ENCODE data around the gene ROBO1.
"Not testable (repeated sequence)": the region's sequence is repeated elsewhere in the genome, so short reads cannot be mapped to it uniquely, and the experiment has no call there.

The ROBO1 gene

GRCh38 chr3:79369306-79369705, 398.5 kb downstream of the ROBO1 start:
- peak; percentile 46 for DNase-seq (ENCODE audit: low read depth)

- DNase-seq (ENCODE audit: low read depth): peak; percentile 32
Measured at GRCh38 chr3:79368403-79368802, 399.4 kb downstream of the ROBO1 start.

GRCh38 chr3:79367803-79368202, 400.0 kb downstream of the ROBO1 start:
- DNase-seq (ENCODE audit: low read depth): peak; percentile 42

GRCh38 chr3:79367066-79367465, 400.7 kb downstream of the ROBO1 start:
- peak; percentile 87 for DNase-seq (ENCODE audit: low read depth)

- DNase-seq (ENCODE audit: low read depth): no peak
Measured at GRCh38 chr3:79366414-79366813, 401.4 kb downstream of the ROBO1 start.

- DNase-seq (ENCODE audit: low read depth): no peak
Measured at GRCh38 chr3:79364784-79365183, 403.0 kb downstream of the ROBO1 start.

GRCh38 chr3:79362571-79363270, 405.1 kb downstream of the ROBO1 start:
- no peak for DNase-seq (ENCODE audit: low read depth)

- peak; percentile 72 for DNase-seq (ENCODE audit: low read depth)
Measured at GRCh38 chr3:79361748-79362378, 405.9 kb downstream of the ROBO1 start.

GRCh38 chr3:79358327-79358726, 409.5 kb downstream of the ROBO1 start:
- no peak for DNase-seq (ENCODE audit: low read depth)

- DNase-seq (ENCODE audit: low read depth): no peak
Measured at GRCh38 chr3:79354179-79354688, 413.6 kb downstream of the ROBO1 start.

GRCh38 chr3:79351699-79352098, 416.1 kb downstream of the ROBO1 start:
- no peak for DNase-seq (ENCODE audit: low read depth)

GRCh38 chr3:79344876-79345871, 422.6 kb downstream of the ROBO1 start:
- DNase-seq (ENCODE audit: low read depth): no peak

GRCh38 chr3:79341961-79342360, 425.8 kb downstream of the ROBO1 start:
- DNase-seq (ENCODE audit: low read depth): no peak

- no peak for DNase-seq (ENCODE audit: low read depth)
Measured at GRCh38 chr3:79339846-79340245, 428.0 kb downstream of the ROBO1 start.

- no peak for DNase-seq (ENCODE audit: low read depth)
Measured at GRCh38 chr3:79337798-79338197, 430.0 kb downstream of the ROBO1 start.

- peak; percentile 32 for DNase-seq (ENCODE audit: low read depth)
Measured at GRCh38 chr3:79329154-79329553, 438.6 kb downstream of the ROBO1 start.

- no peak for DNase-seq (ENCODE audit: low read depth)
Measured at GRCh38 chr3:79326642-79327041, 441.2 kb downstream of the ROBO1 start.

GRCh38 chr3:79325833-79326383, 441.9 kb downstream of the ROBO1 start:
- DNase-seq (ENCODE audit: low read depth): not testable (repeated sequence)

GRCh38 chr3:79317551-79318518, 450.0 kb downstream of the ROBO1 start:
- DNase-seq (ENCODE audit: low read depth): no peak

GRCh38 chr3:79314962-79315361, 452.8 kb downstream of the ROBO1 start:
- DNase-seq (ENCODE audit: low read depth): no peak

- no peak for DNase-seq (ENCODE audit: low read depth)
Measured at GRCh38 chr3:79314544-79314943, 453.3 kb downstream of the ROBO1 start.

All from ELR (cell line).